Thyroid gland (tissue), 4 donors: Measurements from ENCODE around the gene DOK1.

Source experiments
- CTCF ChIP-seq, 6 experiments: fragments of 200-600 bp in 3 of 6; fragments of 450-650 bp in 3 of 6; sonication (generic) in 3 of 6; IDR thresholded peaks; one replicate each; pipeline ENCODE4 v1.5.1; 2016 to 2019; ENCODE audit warnings: antibody characterized with exemption in 6 of 6, mild to moderate bottlenecking in 2 of 6, inconsistent platforms in 1 of 6, moderate library complexity in 1 of 6
- POLR2A ChIP-seq, 2 donors: fragments of 450-650 bp; IDR thresholded peaks; one replicate each; pipeline ENCODE4 v1.6.1; 2017; ENCODE audit warnings: antibody characterized with exemption in 2 of 2, mild to moderate bottlenecking in 2 of 2, moderate library complexity in 1 of 2

GRCh38 chr2:74548285-74548899 lies 6.1 kb upstream of the DOK1 start:
- TF ChIP-seq POLR2A (IDR thresholded peaks at IDR 0.05) (no peak), CTCF (IDR thresholded peaks at IDR 0.05) (no peak)
